ENCODE data around the gene CRLF1. TPM values are rescaled to one million over a fixed set of nuclear protein-coding genes. Genes with fewer than 3 reads are reported as not detected.
"Not testable (repeated sequence)": the region's sequence is repeated elsewhere in the genome, so short reads cannot be mapped to it uniquely, and the experiment has no call there.

Gene CRLF1
- total RNA-seq, 1 experiment from 2014 or later = 0.46 TPM

- H3K9me2 ChIP-seq (ENCODE audit: insufficient read depth) = no peaks in the 10 kb centered on the region
- peaks cover 46% of the 10 kb centered on the region; the same call in 1 of the 2 replicates for H3F3A ChIP-seq (ENCODE audit: insufficient read depth, low read depth)
- H3K4me2 ChIP-seq = peak overlapping the region; percentile 80
- ChIA-PET CTCF (interaction anchor here (1.6 kb wide), 1 partner anchor 252 kb away, joined by 6 read pairs; no protein-coding TSS in a partner anchor), POLR2A (ENCODE audit: unreplicated experiment) (no interaction called here)
- H3K27ac ChIP-seq = no peak overlapping the region
- BruUV-seq (replicated peaks) = no TSS peak
- no peaks in the 10 kb centered on the region for H3K9me3 ChIP-seq (ENCODE audit: insufficient read depth, low read depth)
- H3K4me1 ChIP-seq (replicated peaks; ENCODE audit: insufficient read depth) = peaks cover 10% of the 10 kb centered on the region; the same call in 1 of the 2 replicates
- peaks cover 11% of the 10 kb centered on the region; the same call in 1 of the 2 replicates for H3K79me2 ChIP-seq (ENCODE audit: low read depth)
- H4K20me1 ChIP-seq (ENCODE audit: insufficient read depth) = no peaks in the 10 kb centered on the region
- DNase-seq = no peak
- H3K4me3 ChIP-seq = peak overlapping the region; percentile 54; the same call in 1 of the 2 replicates
- peak overlapping the region; percentile 61 for H2AFZ ChIP-seq
- intact Hi-C loops (cut with micrococcal nuclease; ENCODE audit: unreplicated experiment) = loop anchor here (5.0 kb wide), 1 partner anchor 252 kb away; no protein-coding TSS in a partner anchor
- H3K27me3 ChIP-seq (ENCODE audit: insufficient read depth, low read depth) = no peaks in the 10 kb centered on the region
- no peaks in the 10 kb centered on the region; the same call in 1 of the 2 replicates for H3K36me3 ChIP-seq (ENCODE audit: low read depth)
- TF ChIP-seq CTCF (conservative IDR thresholded peaks at IDR 0.05) (no peak), EZH2 (IDR thresholded peaks at IDR 0.05; ENCODE audit: low read depth) (no peak)
These were observed 11.7 kb downstream of the CRLF1 start for GRCh38 chr19:18594824-18595373.

- Histone ChIP-seq H3K36me3 (ENCODE audit: low read depth) (no peaks in the 10 kb centered on the region; the same call in 1 of the 2 replicates), H3K4me3 (peak overlapping the region; percentile 54; the same call in 1 of the 2 replicates), H3F3A (ENCODE audit: insufficient read depth, low read depth) (peaks cover 49% of the 10 kb centered on the region; the same call in 1 of the 2 replicates), H3K4me2 (peak overlapping the region; percentile 80), H3K4me1 (replicated peaks; ENCODE audit: insufficient read depth) (peaks cover 13% of the 10 kb centered on the region; the same call in 1 of the 2 replicates), H3K27me3 (ENCODE audit: insufficient read depth, low read depth) (no peaks in the 10 kb centered on the region), H3K27ac (no peak overlapping the region), H2AFZ (peak overlapping the region; percentile 61), H4K20me1 (ENCODE audit: insufficient read depth) (no peaks in the 10 kb centered on the region), H3K9me2 (ENCODE audit: insufficient read depth) (no peaks in the 10 kb centered on the region), H3K9me3 (ENCODE audit: insufficient read depth, low read depth) (no peaks in the 10 kb centered on the region), H3K79me2 (ENCODE audit: low read depth) (peaks cover 14% of the 10 kb centered on the region; the same call in 1 of the 2 replicates)
- ChIA-PET CTCF (interaction anchor here (0.6 to 1.6 kb wide), 4 partner anchors 87 to 344 kb away, joined by 3 to 6 read pairs (median 5); no protein-coding TSS in a partner anchor), POLR2A (ENCODE audit: unreplicated experiment) (interaction anchor here (0.6 kb wide), 1 partner anchor 16 kb away, joined by 7 read pairs; no protein-coding TSS in a partner anchor)
- peak; percentile 54 to 71 for DNase-seq
- BruUV-seq (replicated peaks) = no TSS peak
- intact Hi-C loops (cut with micrococcal nuclease; ENCODE audit: unreplicated experiment) = loop anchor here (5.0 kb wide), 1 partner anchor 253 kb away; no protein-coding TSS in a partner anchor
- TF ChIP-seq EZH2 (IDR thresholded peaks at IDR 0.05; ENCODE audit: low read depth) (no peak), CTCF (conservative IDR thresholded peaks at IDR 0.05) (peak; percentile 88)
These were observed 12.3 kb downstream of the CRLF1 start for GRCh38 chr19:18594096-18594823.

- ChIA-PET POLR2A (ENCODE audit: unreplicated experiment) (interaction anchor here (0.6 kb wide), 1 partner anchor 17 kb away, joined by 7 read pairs; no protein-coding TSS in a partner anchor), CTCF (interaction anchor here (0.8 to 1.6 kb wide), 2 partner anchors 86 to 254 kb away, joined by 3 to 6 read pairs; no protein-coding TSS in a partner anchor)
- peaks cover 14% of the 10 kb centered on the region; the same call in 1 of the 2 replicates for H3K79me2 ChIP-seq (ENCODE audit: low read depth)
- peaks cover 13% of the 10 kb centered on the region; the same call in 1 of the 2 replicates for H3K4me1 ChIP-seq (replicated peaks; ENCODE audit: insufficient read depth)
- H2AFZ ChIP-seq = no peak overlapping the region
- H3K27me3 ChIP-seq (ENCODE audit: insufficient read depth, low read depth) = no peaks in the 10 kb centered on the region
- no peak for DNase-seq
- no peaks in the 10 kb centered on the region for H4K20me1 ChIP-seq (ENCODE audit: insufficient read depth)
- no peaks in the 10 kb centered on the region for H3K9me3 ChIP-seq (ENCODE audit: insufficient read depth, low read depth)
- H3K9me2 ChIP-seq (ENCODE audit: insufficient read depth) = no peaks in the 10 kb centered on the region
- peak overlapping the region; percentile 80 for H3K4me2 ChIP-seq
- no TSS peak for BruUV-seq (replicated peaks)
- TF ChIP-seq CTCF (conservative IDR thresholded peaks at IDR 0.05) (no peak), EZH2 (IDR thresholded peaks at IDR 0.05; ENCODE audit: low read depth) (no peak)
- no peak overlapping the region for H3K4me3 ChIP-seq
- intact Hi-C loops (cut with micrococcal nuclease; ENCODE audit: unreplicated experiment) = loop anchor here (5.0 kb wide), 1 partner anchor 254 kb away; no protein-coding TSS in a partner anchor
- no peak overlapping the region for H3K27ac ChIP-seq
- H3F3A ChIP-seq (ENCODE audit: insufficient read depth, low read depth) = peaks cover 49% of the 10 kb centered on the region; the same call in 1 of the 2 replicates
- no peaks in the 10 kb centered on the region; the same call in 1 of the 2 replicates for H3K36me3 ChIP-seq (ENCODE audit: low read depth)
These were observed 13.1 kb downstream of the CRLF1 start for GRCh38 chr19:18593367-18594095.

GRCh38 chr19:18592732-18593131, 13.9 kb downstream of the CRLF1 start:
- intact Hi-C loops (cut with micrococcal nuclease; ENCODE audit: unreplicated experiment) = loop anchor here (5.0 kb wide), 1 partner anchor 255 kb away; no protein-coding TSS in a partner anchor
- CTCF ChIA-PET = interaction anchor here (0.7 kb wide), 1 partner anchor 419 kb away, joined by 5 read pairs; no protein-coding TSS in a partner anchor
- not testable (repeated sequence) for H3K9me2 ChIP-seq (ENCODE audit: insufficient read depth)

More at GRCh38 chr19:18592732-18593131, 13.9 kb downstream of the CRLF1 start:
- H3K4me3 ChIP-seq; H3K36me3 ChIP-seq (ENCODE audit: low read depth); H3K9me3 ChIP-seq (ENCODE audit: insufficient read depth, low read depth); H3K27me3 ChIP-seq (ENCODE audit: insufficient read depth, low read depth); BruUV-seq (replicated peaks); H3K4me2 ChIP-seq; H3K27ac ChIP-seq; H2AFZ ChIP-seq; H4K20me1 ChIP-seq (ENCODE audit: insufficient read depth); DNase-seq: not testable (repeated sequence)
- H3K4me1 ChIP-seq (replicated peaks; ENCODE audit: insufficient read depth) = peaks cover 18% of the 10 kb centered on the region
- POLR2A ChIA-PET (ENCODE audit: unreplicated experiment) = interaction anchor here (0.7 kb wide), 1 partner anchor 231 kb away, joined by 3 read pairs; no protein-coding TSS in a partner anchor
- peaks cover 14% of the 10 kb centered on the region; the same call in 1 of the 2 replicates for H3K79me2 ChIP-seq (ENCODE audit: low read depth)
- H3F3A ChIP-seq (ENCODE audit: insufficient read depth, low read depth) = peaks cover 49% of the 10 kb centered on the region; the same call in 1 of the 2 replicates

Data from PC-9 (cell line).